Measurements from ENCODE around the gene CFD.
"Not testable (repeated sequence)": the region's sequence is repeated elsewhere in the genome, so short reads cannot be mapped to it uniquely, and the experiment has no call there.

CFD gene

GRCh38 chr19:827314-827709 is 32.2 kb upstream of the CFD start:
- DNase-seq, result no peak

DNA sequence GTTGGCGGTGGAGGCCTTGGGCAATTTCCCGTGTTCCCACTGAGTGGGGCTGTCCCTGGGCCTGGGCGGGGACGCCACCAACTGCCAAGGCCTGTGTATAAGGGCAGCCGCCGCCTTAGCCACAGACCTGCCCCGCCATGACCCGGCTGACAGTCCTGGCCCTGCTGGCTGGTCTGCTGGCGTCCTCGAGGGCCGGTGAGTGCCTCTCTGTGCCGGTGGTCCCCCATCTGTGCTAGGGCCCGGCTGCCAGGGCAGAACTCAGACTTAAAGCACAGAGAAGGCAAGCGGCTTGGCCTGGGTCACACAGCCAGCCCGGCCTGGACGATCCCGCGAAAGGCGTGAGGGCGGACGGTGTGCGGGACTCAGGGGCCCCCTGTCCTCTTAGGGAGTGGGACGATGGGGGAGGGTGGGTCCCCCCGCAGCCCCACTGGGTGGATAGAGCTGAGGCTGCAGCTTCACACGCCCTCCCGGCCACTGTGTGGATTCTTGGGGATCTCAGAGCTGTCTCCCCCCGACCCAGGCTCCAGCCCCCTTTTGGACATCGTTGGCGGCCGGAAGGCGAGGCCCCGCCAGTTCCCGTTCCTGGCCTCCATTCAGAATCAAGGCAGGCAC is 31.6 kb upstream of the CFD start, which contains the start of gene AZU1:
TSS of gene AZU1 (plus strand) at position 128 of the 612 bp plus-strand sequence. CDS start at position 138, 10 bp downstream.
- no peak for DNase-seq

GRCh38 chr19:829129-829758 is 30.2 kb upstream of the CFD start:
- no peak for DNase-seq

DNA sequence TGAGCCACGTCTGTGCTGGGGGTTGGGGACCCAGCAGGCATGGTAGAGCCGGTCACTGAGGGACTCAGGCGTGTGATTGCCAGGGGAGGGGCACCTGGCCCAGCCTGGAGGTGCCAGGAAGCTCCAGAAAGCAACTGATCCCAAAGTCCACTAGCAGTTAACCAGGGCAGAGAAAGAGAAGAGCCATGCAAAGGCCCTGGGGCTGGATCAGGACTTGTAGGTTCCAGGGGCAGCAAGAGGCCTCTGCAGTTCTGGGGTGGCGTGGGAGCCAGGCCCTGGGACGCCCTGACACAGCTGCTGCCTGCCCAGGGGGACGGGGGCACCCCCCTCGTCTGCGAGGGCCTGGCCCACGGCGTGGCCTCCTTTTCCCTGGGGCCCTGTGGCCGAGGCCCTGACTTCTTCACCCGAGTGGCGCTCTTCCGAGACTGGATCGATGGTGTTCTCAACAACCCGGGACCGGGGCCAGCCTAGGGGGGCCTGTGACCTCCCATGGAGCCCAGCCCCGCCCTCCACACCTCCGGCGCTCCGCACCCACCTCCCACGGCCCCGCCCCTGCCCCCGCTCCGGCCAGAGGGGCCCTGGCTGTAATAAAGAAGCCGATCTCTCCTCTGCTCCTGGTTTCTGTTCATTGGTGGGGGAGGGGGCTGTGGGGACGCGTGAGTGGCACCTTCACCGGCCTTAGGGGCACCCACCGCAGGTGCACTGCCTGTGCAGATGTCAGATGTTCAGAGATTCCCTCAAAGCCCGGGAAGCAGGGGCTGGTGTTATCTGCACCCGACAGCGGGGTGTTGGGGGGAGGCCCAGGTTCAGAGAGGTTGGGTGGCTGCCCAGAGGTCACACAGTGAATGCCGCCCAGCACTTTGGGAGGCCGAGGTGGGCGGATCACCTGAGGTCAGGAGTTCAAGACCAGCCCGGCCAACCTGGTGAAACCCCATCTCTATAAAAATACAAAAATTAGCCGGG is 27.8 kb upstream of the CFD start:
- DNase-seq, result no peak

- no peak for DNase-seq
Observed at GRCh38 chr19:834216-834615, 25.2 kb upstream of the CFD start.

DNA sequence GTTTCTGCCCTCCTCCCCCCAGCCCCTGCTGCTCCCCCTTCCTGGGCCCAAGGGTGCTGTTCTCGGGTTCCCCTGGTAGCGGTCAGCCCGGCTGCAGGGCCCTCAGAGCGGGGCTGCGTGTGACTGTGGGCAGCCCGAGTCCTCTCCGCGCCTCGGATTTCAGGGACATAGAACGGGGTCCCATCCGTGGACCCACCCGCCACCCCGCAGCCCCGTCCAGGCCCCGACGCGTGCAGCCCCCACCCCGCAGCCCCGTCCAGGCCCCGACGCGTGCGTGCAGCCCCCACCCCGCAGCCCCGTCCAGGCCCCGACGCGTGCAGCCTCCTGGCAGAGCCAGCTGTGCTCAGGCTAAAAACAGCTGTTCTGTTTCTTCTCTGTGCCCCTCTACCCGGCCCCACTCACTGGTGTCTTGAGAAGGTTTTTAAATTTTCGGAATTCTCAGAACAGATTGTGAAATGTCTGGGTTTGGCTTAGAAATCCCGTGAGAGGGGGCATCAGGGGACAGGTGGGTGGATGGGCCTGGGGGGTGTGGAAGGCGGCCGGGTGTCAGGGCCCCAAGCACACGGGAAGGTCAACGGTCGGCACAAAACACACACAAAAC is 24.2 kb upstream of the CFD start:
- DNase-seq, result no peak

DNA sequence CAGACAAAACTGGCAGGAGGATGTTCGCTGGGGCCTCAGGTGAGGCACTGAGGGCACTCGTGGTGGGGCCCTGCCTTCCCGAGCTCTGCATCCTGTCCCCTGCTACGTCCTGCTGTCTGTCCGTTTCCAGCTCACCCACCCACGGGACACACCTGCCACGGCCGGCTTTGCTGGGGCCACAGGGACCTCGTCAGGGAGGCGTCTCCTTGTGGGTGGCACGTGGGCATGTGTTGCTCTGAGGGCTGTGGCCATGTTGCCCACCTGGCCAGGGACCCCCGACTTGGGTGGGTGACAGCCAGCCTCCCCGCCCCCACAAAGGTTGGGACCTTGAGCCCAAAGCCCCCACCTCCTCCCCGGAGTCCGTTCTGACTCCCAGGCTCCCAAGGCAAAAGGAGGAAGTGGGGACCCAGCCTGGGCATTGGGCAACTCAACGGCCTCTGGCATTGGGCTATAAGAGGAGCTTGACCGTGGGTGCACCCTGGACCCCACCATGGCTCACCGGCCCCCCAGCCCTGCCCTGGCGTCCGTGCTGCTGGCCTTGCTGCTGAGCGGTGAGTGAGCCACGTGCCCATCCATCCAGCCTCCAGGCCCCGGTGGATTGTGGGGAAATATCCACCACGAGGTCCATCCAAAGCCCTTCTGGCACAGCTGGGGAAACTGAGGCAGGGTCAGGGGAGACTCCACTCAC is 18.8 kb upstream of the CFD start, which contains the start of gene PRTN3:
TSS of gene PRTN3 (plus strand) at position 481 of the 688 bp plus-strand sequence. CDS start at position 491, 10 bp downstream.
- DNase-seq, result no peak

DNA sequence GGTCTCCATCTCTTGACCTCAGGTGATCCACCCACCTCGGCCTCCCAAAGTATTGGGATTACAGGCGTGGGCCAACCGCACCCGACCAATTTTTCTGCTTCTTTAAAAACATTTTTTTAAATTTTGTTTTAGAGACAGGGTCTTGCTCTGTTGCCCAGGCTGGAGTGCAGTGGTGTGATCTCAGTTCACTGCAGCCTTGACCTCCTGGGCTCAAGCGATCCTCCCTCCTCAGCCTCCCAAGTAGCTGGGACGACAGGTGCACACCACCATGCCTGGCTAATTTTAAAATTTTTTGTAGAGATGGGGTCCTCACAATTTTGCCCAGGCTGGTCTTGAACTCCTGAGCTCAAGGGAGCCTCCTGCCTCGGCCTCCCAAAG is 16.7 kb upstream of the CFD start:
- not testable (repeated sequence) for DNase-seq

DNA sequence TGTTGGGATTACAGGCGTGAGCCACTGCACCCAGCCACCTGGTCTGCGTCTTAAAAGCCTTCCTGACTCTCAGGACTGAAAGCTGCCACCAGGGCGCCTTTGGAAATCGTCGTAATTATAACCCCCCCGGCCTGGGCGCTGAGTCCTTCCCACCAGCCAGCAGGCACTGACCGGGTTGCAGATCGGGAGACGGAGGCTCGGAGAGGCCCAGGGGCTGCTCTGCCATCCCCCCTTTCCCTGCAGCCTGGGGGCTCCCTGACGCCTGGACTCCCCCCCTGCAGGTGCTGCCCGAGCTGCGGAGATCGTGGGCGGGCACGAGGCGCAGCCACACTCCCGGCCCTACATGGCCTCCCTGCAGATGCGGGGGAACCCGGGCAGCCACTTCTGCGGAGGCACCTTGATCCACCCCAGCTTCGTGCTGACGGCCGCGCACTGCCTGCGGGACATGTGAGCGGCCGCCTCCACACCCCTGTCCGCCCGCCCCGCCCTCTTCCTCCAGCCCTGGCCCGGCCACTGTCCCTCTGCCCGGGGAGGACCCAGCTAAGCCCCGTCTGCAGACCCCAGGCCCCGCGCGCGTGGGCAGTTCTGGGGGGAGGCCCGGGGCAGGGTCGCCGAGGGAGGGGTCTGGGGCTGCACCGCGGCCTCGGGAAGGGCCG is 16.2 kb upstream of the CFD start:
- no peak for DNase-seq

DNA sequence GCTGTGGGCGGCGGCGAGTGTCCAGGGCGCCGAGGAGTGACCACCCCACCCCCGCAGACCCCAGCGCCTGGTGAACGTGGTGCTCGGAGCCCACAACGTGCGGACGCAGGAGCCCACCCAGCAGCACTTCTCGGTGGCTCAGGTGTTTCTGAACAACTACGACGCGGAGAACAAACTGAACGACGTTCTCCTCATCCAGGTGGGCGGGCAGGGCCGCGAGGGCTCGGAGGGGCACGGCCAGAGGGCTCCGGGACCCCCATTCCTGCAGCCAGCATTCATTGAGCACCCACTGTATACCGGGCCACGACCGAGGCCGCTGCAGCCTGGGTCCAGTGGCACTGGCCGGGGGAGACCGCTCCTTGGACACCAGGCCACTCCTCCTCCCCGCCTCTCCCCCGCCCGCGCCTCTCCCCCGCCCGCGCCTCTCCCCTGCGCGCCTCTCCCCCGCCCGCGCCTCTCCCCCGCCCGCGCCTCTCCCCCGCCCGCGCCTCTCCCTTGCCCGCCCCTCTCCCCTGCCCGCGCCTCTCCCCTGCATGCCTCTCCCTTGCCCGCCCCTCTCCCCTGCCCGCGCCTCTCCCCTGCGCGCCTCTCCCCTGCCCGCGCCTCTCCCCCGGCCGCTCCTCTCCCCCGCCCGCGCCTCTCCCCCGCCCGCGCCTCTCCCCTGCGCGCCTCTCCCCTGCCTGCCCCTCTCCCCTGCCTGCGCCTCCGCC is 15.5 kb upstream of the CFD start:
- DNase-seq, result no peak

- DNase-seq, result no peak
Observed at GRCh38 chr19:844546-844971, 14.9 kb upstream of the CFD start.

- DNase-seq, result no peak
Observed at GRCh38 chr19:845707-846521, 13.6 kb upstream of the CFD start.

- DNase-seq, result no peak
Observed at GRCh38 chr19:848386-848921, 11.0 kb upstream of the CFD start.

DNA sequence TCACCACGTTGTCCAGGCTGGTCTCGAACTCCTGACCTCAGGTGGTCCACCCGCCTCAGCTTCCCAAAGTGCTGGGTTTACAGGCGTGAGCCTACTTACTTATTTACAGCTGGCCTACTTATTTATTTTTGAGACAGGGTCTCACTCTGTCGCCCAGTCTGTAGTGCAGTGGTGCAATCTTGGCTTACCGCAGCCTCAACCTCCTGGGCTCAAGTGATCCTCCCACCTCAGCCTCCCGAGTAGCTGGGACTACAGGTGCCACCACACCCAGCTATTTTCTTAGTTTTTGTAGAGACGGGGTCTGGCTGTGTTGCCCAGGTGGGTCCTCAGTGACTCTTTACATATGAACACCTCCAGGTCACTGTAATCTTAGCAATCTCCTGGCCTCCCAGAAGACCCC is 10.3 kb upstream of the CFD start:
- DNase-seq, result not testable (repeated sequence)

DNA sequence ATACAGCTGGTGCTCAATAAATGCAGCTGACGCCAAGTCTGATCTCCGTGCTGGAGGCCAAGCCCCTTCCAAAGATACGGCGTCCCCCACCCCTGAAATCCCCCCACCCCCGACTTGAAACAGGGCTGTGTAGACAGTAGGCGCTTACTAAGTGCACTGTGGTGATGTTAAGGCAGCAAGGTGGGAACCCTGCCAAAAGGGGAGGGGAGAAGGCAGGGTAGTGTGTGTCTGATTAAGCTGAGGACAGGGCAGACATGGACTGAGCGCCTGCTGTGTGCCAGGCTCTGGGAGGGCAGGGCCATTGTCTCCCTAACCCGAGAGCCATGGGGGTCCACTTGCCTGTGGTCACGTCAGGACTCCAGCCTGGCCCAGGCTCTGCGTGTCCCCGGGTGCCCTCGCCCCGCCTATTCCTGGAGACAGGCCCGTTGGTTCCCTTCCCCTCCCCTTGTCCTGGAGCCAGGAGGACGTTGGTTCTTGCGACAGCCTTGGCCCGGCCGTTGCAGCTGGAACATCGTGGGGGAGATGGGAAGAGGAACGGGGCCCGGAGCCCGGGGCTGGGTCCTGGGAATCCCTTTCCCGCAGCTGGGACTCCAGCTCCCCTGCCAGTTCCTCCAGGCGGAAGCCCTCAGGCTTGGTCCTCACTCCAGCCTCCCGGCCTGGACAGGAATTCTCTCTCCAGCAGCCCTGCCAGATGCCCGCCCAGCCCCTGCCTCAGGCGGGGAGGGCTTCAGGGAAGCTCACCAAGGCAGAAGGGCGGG is 9.1 kb upstream of the CFD start:
- peak; percentile 79 for DNase-seq

GRCh38 chr19:850979-851335 is 8.5 kb upstream of the CFD start:
- DNase-seq, result no peak

DNA sequence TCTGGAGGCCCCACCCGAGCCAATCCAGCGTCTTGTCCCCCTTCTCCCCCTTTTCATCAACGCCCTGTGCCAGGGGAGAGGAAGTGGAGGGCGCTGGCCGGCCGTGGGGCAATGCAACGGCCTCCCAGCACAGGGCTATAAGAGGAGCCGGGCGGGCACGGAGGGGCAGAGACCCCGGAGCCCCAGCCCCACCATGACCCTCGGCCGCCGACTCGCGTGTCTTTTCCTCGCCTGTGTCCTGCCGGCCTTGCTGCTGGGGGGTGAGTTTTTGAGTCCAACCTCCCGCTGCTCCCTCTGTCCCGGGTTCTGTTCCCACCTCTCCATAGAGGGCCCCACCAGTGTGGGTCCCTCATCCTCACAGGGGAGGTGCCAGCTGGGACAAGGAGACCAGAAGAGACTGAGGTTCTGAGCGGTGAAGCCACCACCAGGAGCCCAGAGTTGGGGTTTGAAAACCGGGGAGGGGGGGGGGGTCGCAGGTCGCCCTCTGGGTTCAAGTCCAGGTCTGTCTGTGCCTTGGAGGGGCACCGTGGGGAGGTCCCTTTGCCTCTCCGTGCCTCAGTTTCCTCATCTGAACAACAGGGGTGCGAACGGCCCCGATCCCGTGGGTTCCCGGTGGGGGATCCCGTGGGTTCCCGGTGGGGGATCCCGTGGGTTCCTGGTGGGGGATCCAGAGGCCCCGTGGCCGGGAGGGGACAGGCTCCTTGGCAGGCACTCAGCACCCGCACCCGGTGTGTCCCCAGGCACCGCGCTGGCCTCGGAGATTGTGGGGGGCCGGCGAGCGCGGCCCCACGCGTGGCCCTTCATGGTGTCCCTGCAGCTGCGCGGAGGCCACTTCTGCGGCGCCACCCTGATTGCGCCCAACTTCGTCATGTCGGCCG is 7.1 kb upstream of the CFD start, which contains the start of gene ELANE:
TSS of gene ELANE (plus strand) at position 168 of the 878 bp plus-strand sequence. CDS start at position 194, 26 bp downstream.
- no peak for DNase-seq

- no peak for DNase-seq
Observed at GRCh38 chr19:853014-853585, 6.4 kb upstream of the CFD start.
